ENCODE results near the gene COX7A2L. TPM values are rescaled to one million over a fixed set of nuclear protein-coding genes. Genes with fewer than 3 reads are reported as not detected.
"Not testable (repeated sequence)": the region's sequence is repeated elsewhere in the genome, so short reads cannot be mapped to it uniquely, and the experiment has no call there.

The COX7A2L gene
- total RNA-seq, 4 donors from 2014 or later: 69.3 to 112 (median 99.0) TPM

DNA sequence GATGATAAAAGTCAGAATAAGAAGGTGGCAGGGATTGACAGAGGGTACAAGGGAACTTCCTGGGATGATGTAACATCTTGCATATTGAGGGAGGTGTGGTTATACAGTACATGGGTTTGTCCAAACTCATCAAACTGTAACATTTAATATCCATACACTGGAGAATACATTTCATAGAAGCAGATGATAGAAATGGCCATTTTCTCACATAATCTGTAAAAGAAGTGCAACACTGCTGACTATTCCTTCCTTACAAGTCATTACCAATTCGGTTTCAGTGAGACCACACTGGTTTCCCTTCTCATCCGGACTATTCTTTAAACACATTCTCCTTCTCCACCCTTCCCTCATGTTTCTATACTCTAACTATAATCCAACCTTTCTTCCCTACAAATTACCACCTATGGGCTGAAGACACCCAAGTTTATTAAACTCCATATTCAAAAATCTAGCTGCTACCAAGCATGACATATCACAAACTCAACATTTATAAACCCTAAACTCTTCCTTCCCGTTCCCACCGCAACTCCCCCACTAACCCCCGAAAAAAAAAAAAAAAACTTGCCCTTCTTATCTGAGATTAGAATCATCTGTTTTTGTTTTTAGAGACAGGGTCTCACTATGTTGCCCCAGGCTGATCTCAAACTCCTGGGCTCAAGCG lies 1.6 kb downstream of the COX7A2L start:
- Histone ChIP-seq H3K27me3 (no peaks in the 10 kb centered on the region), H3K36me3 (no peaks in the 10 kb centered on the region), H3K9me3 (no peaks in the 10 kb centered on the region), H3K4me3 (peak overlapping the region; percentile 95), H3K4me1 (peaks cover 34% of the 10 kb centered on the region), H3K27ac (no peak overlapping the region)
- WGBS: 22% methylated on average over 6 of the region's 6 CpGs
- TF ChIP-seq EP300 (IDR thresholded peaks at IDR 0.05): no peak
- DNase-seq (ENCODE audit: low spot score in 2 of 2): no peak

DNA sequence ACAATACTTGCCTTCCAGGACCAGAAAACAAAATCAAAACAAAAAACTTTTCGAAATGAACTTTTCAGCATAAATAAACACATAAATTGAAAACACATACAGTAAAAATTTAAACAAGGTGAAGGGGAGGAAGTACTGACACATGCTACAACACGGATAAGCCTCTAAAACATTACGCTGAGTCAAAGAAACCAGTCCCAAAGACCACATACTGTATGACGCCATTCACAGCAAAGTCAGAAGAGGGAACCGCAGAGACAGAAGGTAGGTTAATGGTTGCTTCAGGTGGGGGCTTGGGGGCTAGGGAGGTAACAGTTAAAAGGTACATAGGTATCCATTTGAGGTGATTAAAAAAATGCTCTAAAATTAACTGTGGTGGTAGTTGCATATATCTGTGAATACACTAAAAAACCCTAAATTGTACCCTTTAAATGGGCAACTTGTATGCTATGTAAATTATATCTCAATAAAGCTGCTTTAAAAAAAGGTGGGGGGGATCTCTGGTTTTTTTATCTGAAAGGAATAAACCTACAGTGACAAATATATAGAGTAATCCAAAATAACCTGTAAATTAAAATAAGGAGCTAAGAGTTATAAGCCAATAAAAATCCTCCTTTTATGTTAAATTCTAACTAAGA lies 7.1 kb downstream of the COX7A2L start:
- no peaks in the 10 kb centered on the region for H3K9me3 ChIP-seq
- WGBS: 81% methylated on average over 5 of the region's 5 CpGs

DNA sequence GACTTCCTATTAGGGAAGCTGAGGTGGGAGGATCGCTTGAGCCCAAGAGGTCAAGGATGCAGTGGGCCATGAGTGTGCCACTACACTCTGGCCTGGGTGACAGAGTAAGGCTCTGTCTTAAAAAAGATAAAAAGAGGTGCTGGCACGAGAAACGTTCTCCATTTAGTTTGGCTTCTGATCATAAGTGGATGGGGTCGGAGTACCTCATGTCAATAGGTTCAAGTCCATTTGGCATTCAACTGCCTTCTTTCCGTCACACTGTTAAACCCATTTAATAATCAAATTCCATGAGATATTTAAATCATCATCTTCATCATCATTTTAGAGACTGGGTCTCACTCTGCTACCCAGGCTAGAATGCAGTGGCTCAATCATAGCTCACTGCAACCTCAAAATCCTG lies 9.2 kb downstream of the COX7A2L start:
- Histone ChIP-seq H3K27me3 (no peaks in the 10 kb centered on the region), H3K9me3 (no peaks in the 10 kb centered on the region), H3K4me3 (no peak overlapping the region), H3K27ac (no peak overlapping the region), H3K4me1 (peaks cover 5% of the 10 kb centered on the region), H3K36me3 (peaks cover 36% of the 10 kb centered on the region)
- DNase-seq (ENCODE audit: low spot score in 2 of 2): no peak
- WGBS: 92% methylated on average over 5 of the region's 5 CpGs
- TF ChIP-seq POLR2AphosphoS5 (IDR thresholded peaks at IDR 0.05) (no peak), EP300 (IDR thresholded peaks at IDR 0.05) (no peak), POLR2A (IDR thresholded peaks at IDR 0.05) (no peak)
- TF ChIP-seq, protein P1, sequence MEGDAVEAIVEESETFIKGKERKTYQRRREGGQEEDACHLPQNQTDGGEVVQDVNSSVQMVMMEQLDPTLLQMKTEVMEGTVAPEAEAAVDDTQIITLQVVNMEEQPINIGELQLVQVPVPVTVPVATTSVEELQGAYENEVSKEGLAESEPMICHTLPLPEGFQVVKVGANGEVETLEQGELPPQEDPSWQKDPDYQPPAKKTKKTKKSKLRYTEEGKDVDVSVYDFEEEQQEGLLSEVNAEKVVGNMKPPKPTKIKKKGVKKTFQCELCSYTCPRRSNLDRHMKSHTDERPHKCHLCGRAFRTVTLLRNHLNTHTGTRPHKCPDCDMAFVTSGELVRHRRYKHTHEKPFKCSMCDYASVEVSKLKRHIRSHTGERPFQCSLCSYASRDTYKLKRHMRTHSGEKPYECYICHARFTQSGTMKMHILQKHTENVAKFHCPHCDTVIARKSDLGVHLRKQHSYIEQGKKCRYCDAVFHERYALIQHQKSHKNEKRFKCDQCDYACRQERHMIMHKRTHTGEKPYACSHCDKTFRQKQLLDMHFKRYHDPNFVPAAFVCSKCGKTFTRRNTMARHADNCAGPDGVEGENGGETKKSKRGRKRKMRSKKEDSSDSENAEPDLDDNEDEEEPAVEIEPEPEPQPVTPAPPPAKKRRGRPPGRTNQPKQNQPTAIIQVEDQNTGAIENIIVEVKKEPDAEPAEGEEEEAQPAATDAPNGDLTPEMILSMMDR (IDR thresholded peaks at IDR 0.05): no peak

More for the DNA sequence above, 7.1 kb downstream of the COX7A2L start:
- H3K4me3 ChIP-seq: no peak overlapping the region
- no peaks in the 10 kb centered on the region for H3K27me3 ChIP-seq
- TF ChIP-seq EP300 (IDR thresholded peaks at IDR 0.05) (no peak), POLR2AphosphoS5 (IDR thresholded peaks at IDR 0.05) (no peak), POLR2A (IDR thresholded peaks at IDR 0.05) (no peak)
- H3K36me3 ChIP-seq: peaks cover 25% of the 10 kb centered on the region
- peaks cover 13% of the 10 kb centered on the region for H3K4me1 ChIP-seq
- H3K27ac ChIP-seq: no peak overlapping the region
- DNase-seq (ENCODE audit: low spot score in 2 of 2): no peak

DNA sequence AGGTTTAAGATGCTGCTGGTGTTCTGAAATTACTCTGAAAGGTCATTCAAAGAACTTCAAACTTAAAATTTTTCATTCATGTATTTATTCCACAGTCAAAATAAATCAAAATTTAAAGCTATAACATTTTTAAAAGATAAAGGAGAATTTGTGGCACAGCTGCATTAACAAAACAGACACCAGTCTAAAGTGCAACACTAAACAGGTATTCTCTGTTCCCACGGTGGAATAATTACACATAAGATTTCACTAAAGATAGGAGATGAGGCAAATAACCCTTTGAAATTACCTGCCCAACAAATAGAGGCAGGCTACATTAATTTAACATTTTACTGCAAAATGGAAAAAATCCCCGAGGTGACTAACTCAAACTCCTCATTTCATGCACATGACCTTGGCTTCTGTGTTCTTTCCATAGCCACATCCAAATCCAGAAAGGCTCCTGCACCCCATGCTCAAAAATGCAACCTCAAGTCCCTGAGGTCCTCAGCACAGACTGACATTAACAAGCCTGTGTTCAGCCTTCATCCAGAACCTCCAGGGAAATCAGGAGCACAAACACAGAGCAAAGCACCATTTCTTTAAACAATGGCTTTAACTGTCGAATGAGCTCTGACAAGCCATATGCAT lies 10.5 kb downstream of the COX7A2L start:
- Histone ChIP-seq H3K9me3 (no peaks in the 10 kb centered on the region), H3K4me3 (no peak overlapping the region), H3K36me3 (peaks cover 44% of the 10 kb centered on the region), H3K27ac (no peak overlapping the region), H3K4me1 (no peaks in the 10 kb centered on the region), H3K27me3 (no peaks in the 10 kb centered on the region)
- DNase-seq (ENCODE audit: low spot score in 2 of 2): no peak
- 75% methylated on average over 3 of the region's 3 CpGs for WGBS
- TF ChIP-seq, protein P1 (IDR thresholded peaks at IDR 0.05): no peak
- TF ChIP-seq EP300 (IDR thresholded peaks at IDR 0.05): no peak
- no peak for TF ChIP-seq POLR2AphosphoS5 (IDR thresholded peaks at IDR 0.05)
- no peak for TF ChIP-seq POLR2A (IDR thresholded peaks at IDR 0.05)

DNA sequence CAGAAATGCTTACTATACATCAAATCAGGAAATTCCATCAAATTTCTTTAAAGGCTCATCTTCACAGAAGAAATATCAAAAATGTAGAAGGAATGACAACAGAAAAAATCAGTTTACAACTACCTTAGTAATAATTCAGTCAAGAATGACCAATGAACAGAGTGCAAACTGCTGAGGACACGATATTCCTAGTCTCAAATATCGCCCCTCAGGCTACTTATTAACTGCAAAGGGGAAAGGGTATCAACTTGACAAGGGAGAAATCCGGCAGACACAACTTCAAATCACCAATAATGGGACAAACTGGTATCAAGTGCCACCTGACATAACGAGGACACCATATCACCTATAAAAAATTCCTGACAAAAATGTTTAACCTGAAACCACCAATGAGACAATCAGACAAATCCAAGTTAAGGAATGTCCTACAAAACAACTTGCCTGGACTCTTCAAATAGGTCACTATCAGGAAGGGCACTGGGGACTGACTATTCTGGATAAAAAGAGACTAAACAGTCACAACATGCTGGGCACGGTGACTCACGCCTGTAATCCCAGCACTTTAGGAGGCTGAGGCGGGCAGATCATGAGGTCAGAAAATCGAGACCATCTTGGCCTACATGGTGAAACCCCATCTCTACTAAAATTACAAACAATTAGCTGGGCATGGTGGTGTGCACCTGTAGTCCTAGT lies 12.8 kb downstream of the COX7A2L start:
- Histone ChIP-seq H3K9me3 (no peaks in the 10 kb centered on the region), H3K27me3 (no peaks in the 10 kb centered on the region), H3K36me3 (peaks cover 49% of the 10 kb centered on the region), H3K4me1 (peaks cover under 1% of the 10 kb centered on the region), H3K4me3 (no peak overlapping the region), H3K27ac (no peak overlapping the region)
- no peak for TF ChIP-seq EP300 (IDR thresholded peaks at IDR 0.05)
- no peak for TF ChIP-seq POLR2A (IDR thresholded peaks at IDR 0.05)
- no peak for TF ChIP-seq POLR2AphosphoS5 (IDR thresholded peaks at IDR 0.05)
- TF ChIP-seq, protein P1 (IDR thresholded peaks at IDR 0.05): no peak
- no peak for DNase-seq (ENCODE audit: low spot score in 2 of 2)
- WGBS: 98% methylated on average over 8 of the region's 8 CpGs

DNA sequence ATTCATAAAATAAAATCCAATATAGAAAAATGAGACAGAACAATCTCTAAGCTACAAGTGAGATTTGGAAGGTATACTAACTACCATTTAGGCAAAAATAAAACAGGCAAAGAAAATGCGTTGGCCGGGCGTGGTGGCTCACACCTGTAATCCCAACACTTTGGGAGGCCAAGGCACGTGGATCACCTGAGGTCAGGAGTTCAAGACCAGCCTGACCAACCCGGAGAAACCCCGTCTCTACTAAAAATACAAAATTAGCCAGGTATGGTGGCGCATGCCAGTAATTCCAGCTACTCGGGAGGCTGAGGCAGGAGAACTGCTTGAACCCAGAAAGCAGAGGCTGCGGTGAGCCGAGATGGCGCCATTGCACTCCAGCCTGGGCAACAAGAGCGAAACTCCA lies 13.5 kb downstream of the COX7A2L start:
- peaks cover 46% of the 10 kb centered on the region for H3K36me3 ChIP-seq
- not testable (repeated sequence) for H3K27ac ChIP-seq; H3K9me3 ChIP-seq; H3K4me1 ChIP-seq; H3K4me3 ChIP-seq; H3K27me3 ChIP-seq; DNase-seq (ENCODE audit: low spot score in 2 of 2)
- WGBS: 93% methylated on average over 12 of the region's 12 CpGs

DNA sequence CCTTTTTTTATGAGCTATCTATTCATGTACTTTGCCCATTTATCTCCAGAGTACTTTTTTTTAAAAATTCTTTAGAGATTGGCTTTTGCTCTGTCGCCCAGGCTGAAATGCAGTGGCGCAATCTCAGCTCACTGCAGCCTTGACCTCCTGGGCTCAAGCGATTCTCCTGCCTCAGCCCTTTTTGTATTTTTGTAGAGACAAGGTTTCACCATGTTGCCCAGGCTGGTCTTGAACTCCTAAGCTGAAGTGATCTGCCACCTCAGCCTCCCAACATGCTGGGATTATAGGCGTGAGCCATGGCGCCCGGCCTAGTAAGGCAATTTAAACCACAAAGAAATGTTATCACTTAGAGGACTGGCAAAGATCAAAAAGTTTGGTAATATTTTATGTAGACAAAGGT lies 14.2 kb downstream of the COX7A2L start:
- not testable (repeated sequence) for H3K9me3 ChIP-seq
- 98% methylated on average over 6 of the region's 6 CpGs for WGBS
- H3K36me3 ChIP-seq: peaks cover 39% of the 10 kb centered on the region

More for the DNA sequence above, 14.2 kb downstream of the COX7A2L start:
- not testable (repeated sequence) for H3K4me3 ChIP-seq; H3K27me3 ChIP-seq; DNase-seq (ENCODE audit: low spot score in 2 of 2); H3K27ac ChIP-seq
- H3K4me1 ChIP-seq: peaks cover 15% of the 10 kb centered on the region
